AG04450 (cell line): ENCODE results near the gene NUP188. TPM values are rescaled to one million over a fixed set of nuclear protein-coding genes. Genes with fewer than 3 reads are reported as not detected.

Experiments used
- CTCF ChIA-PET: fragments of 300-600, 350-600 bp; formaldehyde crosslinking; extraction: SDS; loops from one replicate; lab custom pipeline; 2022; ENCODE audit warnings: antibody characterized with exemption, inconsistent platforms; lab: Charles Lee
- POLR2A ChIA-PET: fragments of 350-600 bp; formaldehyde crosslinking; extraction: SDS; loops from one replicate; lab custom pipeline; 2021; ENCODE audit warnings: antibody characterized with exemption, inconsistent platforms; lab: Yijun Ruan, JAX
- DNase-seq: peaks from one replicate; pipeline ENCODE4 v3.0.0-alpha.2; 2011; ENCODE audit warnings: low read depth, low spot score
- H3K27ac ChIP-seq: one replicate; pipeline ENCODE4 v1.5.1; 2012; ENCODE audit warnings: low read depth, low read length, control low read depth
- H3K27me3 ChIP-seq: one replicate; pipeline ENCODE4 v1.6.0; 2012; ENCODE audit warnings: low read length; ENCODE audit not compliant: control insufficient read depth, insufficient read depth
- H3K4me3 ChIP-seq: 2 replicates; pipeline ENCODE4 v1.5.1; 2011; ENCODE audit warnings: mild to moderate bottlenecking, low read depth, low read length, control low read depth
- H3K9me3 ChIP-seq: 2 replicates; pipeline ENCODE4 v1.5.1; 2012; ENCODE audit warnings: low read length; ENCODE audit not compliant: control insufficient read depth, insufficient read depth
- CTCF ChIP-seq: IDR thresholded peaks from 2 replicates; pipeline ENCODE4 v1.5.1; 2011; ENCODE audit warnings: low read depth, low read length, control low read depth, inconsistent platforms
- polyA plus RNA-seq: library from polyadenylated mRNA; depleted of rRNA; stranded (reverse); fragments of >200 nt; gene quantifications from 2 replicates; pipeline ENCODE4 v1.2.3, GENCODE V29; 2011

NUP188 gene
- polyA plus RNA-seq, 1 experiment, result 46.3 TPM

DNA sequence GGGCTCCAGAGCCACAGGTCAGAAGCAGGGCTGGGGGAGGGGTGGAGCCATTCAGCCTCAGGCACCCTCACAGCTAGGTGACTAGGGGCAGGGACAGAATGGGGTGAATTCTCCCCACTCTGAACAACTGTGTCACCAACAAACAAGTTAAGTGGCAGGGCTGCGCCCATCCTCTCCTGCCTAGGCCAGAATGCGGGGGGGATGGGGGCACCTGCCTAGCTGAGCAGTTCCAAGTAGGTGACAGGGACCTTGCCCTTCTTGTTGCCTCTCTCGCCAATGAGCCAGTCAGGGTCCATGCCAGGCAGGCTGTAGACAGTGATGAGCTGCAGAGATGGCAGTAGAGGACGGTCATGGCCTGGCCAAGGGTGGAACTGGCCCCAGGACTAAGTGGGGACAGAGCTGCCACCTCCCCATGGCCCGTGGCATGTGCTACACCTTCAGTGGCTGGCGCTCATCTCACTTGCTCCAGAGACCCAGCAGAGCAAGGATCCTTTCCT is 61.0 kb downstream of the NUP188 start:
- Histone ChIP-seq H3K27ac (no peak overlapping the region), H3K9me3 (no peaks in the 10 kb centered on the region; the same call in 1 of the 2 replicates), H3K4me3 (no peak overlapping the region), H3K27me3 (no peaks in the 10 kb centered on the region)
- DNase-seq, result no peak
- CTCF ChIA-PET, result interaction anchor here (0.8 kb wide), 1 partner anchor 20 kb away, joined by 3 read pairs; the partner anchor contains the start of gene SH3GLB2
- POLR2A ChIA-PET, result interaction anchor here (0.6 to 0.7 kb wide), 2 partner anchors 12 to 30 kb away, joined by 3 to 9 read pairs; no protein-coding TSS in a partner anchor
- TF ChIP-seq CTCF, result no peak

GRCh38 chr9:129008986-129009583 is 61.6 kb downstream of the NUP188 start:
- H3K27me3 ChIP-seq, result no peaks in the 10 kb centered on the region
- H3K4me3 ChIP-seq, result no peak overlapping the region
- CTCF ChIA-PET, result interaction anchor here (0.8 kb wide), 1 partner anchor 19 kb away, joined by 3 read pairs; the partner anchor contains the start of gene SH3GLB2
- H3K9me3 ChIP-seq, result no peaks in the 10 kb centered on the region; the same call in 1 of the 2 replicates
- POLR2A ChIA-PET, result interaction anchor here (0.6 to 0.7 kb wide), 2 partner anchors 12 to 31 kb away, joined by 3 to 9 read pairs; no protein-coding TSS in a partner anchor
- no peak overlapping the region for H3K27ac ChIP-seq
- no peak for DNase-seq
- no peak for TF ChIP-seq CTCF

- Histone ChIP-seq H3K27me3 (no peaks in the 10 kb centered on the region), H3K9me3 (no peaks in the 10 kb centered on the region; the same call in 1 of the 2 replicates), H3K27ac (no peak overlapping the region), H3K4me3 (no peak overlapping the region)
- no peak for DNase-seq
- ChIA-PET POLR2A (no interaction called here), CTCF (interaction anchor here (0.8 kb wide), 1 partner anchor 19 kb away, joined by 3 read pairs; the partner anchor contains the start of gene SH3GLB2)
- TF ChIP-seq CTCF, result no peak
Observed at GRCh38 chr9:129009584-129010141, 62.2 kb downstream of the NUP188 start.

GRCh38 chr9:129010267-129010975 is 62.9 kb downstream of the NUP188 start:
- ChIA-PET CTCF (interaction anchor here (0.6 kb wide), 1 partner anchor 18 kb away, joined by 8 read pairs; the partner anchor contains the start of gene SH3GLB2), POLR2A (no interaction called here)
- DNase-seq, result no peak
- Histone ChIP-seq H3K27me3 (no peaks in the 10 kb centered on the region), H3K27ac (no peak overlapping the region), H3K9me3 (no peaks in the 10 kb centered on the region; the same call in 1 of the 2 replicates), H3K4me3 (no peak overlapping the region)
- TF ChIP-seq CTCF, result no peak
